Progenitor cell of endocrine pancreas (in vitro differentiated cells): ENCODE results near the gene AK4. TPM values are rescaled to one million over a fixed set of nuclear protein-coding genes. Genes with fewer than 3 reads are reported as not detected.

Source experiments
- DNase-seq: peaks from one replicate; pipeline ENCODE4 v3.0.0; 2021; ENCODE audit warnings: low spot score; ENCODE audit not compliant: unreplicated experiment
- H3K27ac Mint-ChIP-seq: 2 replicates; pipeline ENCODE4 v1.8.0; 2021; ENCODE audit warnings: mild to moderate bottlenecking, moderate library complexity, mixed read lengths
- H3K27me3 Mint-ChIP-seq: 2 replicates; pipeline ENCODE4 v1.8.0; 2021; ENCODE audit warnings: mixed read lengths
- H3K36me3 Mint-ChIP-seq: 2 replicates; pipeline ENCODE4 v1.8.0; 2022; ENCODE audit warnings: mixed read lengths; ENCODE audit not compliant: insufficient read depth
- H3K4me1 Mint-ChIP-seq: 2 replicates; pipeline ENCODE4 v1.8.0; 2021; ENCODE audit warnings: low read depth, mixed read lengths
- H3K4me3 Mint-ChIP-seq: 2 replicates; pipeline ENCODE4 v1.8.0; 2021; ENCODE audit warnings: low read depth, mild to moderate bottlenecking, moderate library complexity, mixed read lengths
- H3K9me3 Mint-ChIP-seq: 2 replicates; pipeline ENCODE4 v1.8.0; 2021; ENCODE audit warnings: low read depth, mixed read lengths
- CTCF ChIP-seq: fragments of 200-600 bp; sonication (generic); IDR thresholded peaks from one replicate; pipeline ENCODE4 v1.5.0; 2021; ENCODE audit warnings: antibody characterized with exemption, mild to moderate bottlenecking; ENCODE audit not compliant: unreplicated experiment
- total RNA-seq: library from RNA; stranded (reverse); gene quantifications from 2 replicates; pipeline ENCODE4 v1.2.1, GENCODE V29; 2021

The AK4 gene
- total RNA-seq, 1 donor from 2014 or later, result 12.6 TPM

GRCh38 chr1:65208563-65208973 lies 60.6 kb downstream of the AK4 start:
- H3K4me3 Mint-ChIP-seq, result no peak overlapping the region
- no peak overlapping the region for H3K27ac Mint-ChIP-seq
- no peaks in the 10 kb centered on the region for H3K36me3 Mint-ChIP-seq
- H3K9me3 Mint-ChIP-seq, result no peaks in the 10 kb centered on the region
- H3K4me1 Mint-ChIP-seq, result peaks cover 9% of the 10 kb centered on the region
- TF ChIP-seq CTCF, result no peak
- no peaks in the 10 kb centered on the region for H3K27me3 Mint-ChIP-seq
- no peak for DNase-seq

- peaks cover 10% of the 10 kb centered on the region for H3K4me1 Mint-ChIP-seq
- H3K36me3 Mint-ChIP-seq, result no peaks in the 10 kb centered on the region
- no peak for DNase-seq
- no peaks in the 10 kb centered on the region for H3K27me3 Mint-ChIP-seq
- TF ChIP-seq CTCF, result peak; percentile 69
- H3K4me3 Mint-ChIP-seq, result no peak overlapping the region
- no peaks in the 10 kb centered on the region for H3K9me3 Mint-ChIP-seq
- H3K27ac Mint-ChIP-seq, result no peak overlapping the region
Measured at GRCh38 chr1:65209005-65209885, 61.2 kb downstream of the AK4 start.

- Mint-ChIP-seq H3K36me3 (no peaks in the 10 kb centered on the region), H3K4me1 (peaks cover 10% of the 10 kb centered on the region), H3K4me3 (no peak overlapping the region), H3K27ac (no peak overlapping the region), H3K27me3 (no peaks in the 10 kb centered on the region), H3K9me3 (no peaks in the 10 kb centered on the region)
- no peak for DNase-seq
- TF ChIP-seq CTCF, result no peak
Measured at GRCh38 chr1:65210325-65210724, 62.3 kb downstream of the AK4 start.

- Mint-ChIP-seq H3K36me3 (no peaks in the 10 kb centered on the region), H3K27me3 (no peaks in the 10 kb centered on the region), H3K4me3 (no peak overlapping the region), H3K27ac (no peak overlapping the region), H3K9me3 (no peaks in the 10 kb centered on the region), H3K4me1 (peaks cover 11% of the 10 kb centered on the region)
- TF ChIP-seq CTCF, result no peak
- no peak for DNase-seq
Measured at GRCh38 chr1:65211331-65211730, 63.3 kb downstream of the AK4 start.

GRCh38 chr1:65213271-65214023 lies 65.4 kb downstream of the AK4 start:
- no peak for DNase-seq
- Mint-ChIP-seq H3K9me3 (no peaks in the 10 kb centered on the region), H3K27me3 (no peaks in the 10 kb centered on the region), H3K4me1 (peaks cover 7% of the 10 kb centered on the region), H3K4me3 (no peak overlapping the region), H3K27ac (no peak overlapping the region), H3K36me3 (no peaks in the 10 kb centered on the region)
- TF ChIP-seq CTCF, result no peak
